Mesenteric fat pad (tissue), 1 donor: ENCODE data around the gene CELSR2. TPM values are rescaled to one million over a fixed set of nuclear protein-coding genes. Genes with fewer than 3 reads are reported as not detected.

Source experiments
- total RNA-seq: library from RNA; stranded (reverse); fragmentation: NEBNext Ultra II Directional; extraction: Animal tissue kit (Norgen Biotek cat#: 25700); gene quantifications from one replicate; pipeline ENCODE4 v1.2.1, GENCODE V29; 2021
- donor health status: DM: yes; HTN: yes; CAD: no.

The CELSR2 gene
- total RNA-seq, 1 donor from 2014 or later = 1.5 TPM

Other genes starting within 250 kb of the CELSR2 start
- 14.6 TPM for gene WDR47, start 207.4 kb upstream of the CELSR2 start, total RNA-seq
- gene TAF13, start 173.5 kb upstream of the CELSR2 start, total RNA-seq = 71.2 TPM
- 41.0 TPM for gene TMEM167B, start 158.8 kb upstream of the CELSR2 start, total RNA-seq
- gene ELAPOR1, start 135.4 kb upstream of the CELSR2 start, total RNA-seq = 0.26 TPM
- 119 TPM for gene SARS1, start 35.6 kb upstream of the CELSR2 start, total RNA-seq
- gene PSRC1, start 33.6 kb downstream of the CELSR2 start, total RNA-seq = 0.90 TPM
- gene MYBPHL, start 57.5 kb downstream of the CELSR2 start, total RNA-seq = not detected
- gene SORT1, start 148.4 kb downstream of the CELSR2 start, total RNA-seq = 169 TPM
- gene PSMA5, start 176.9 kb downstream of the CELSR2 start, total RNA-seq = 63.9 TPM
- gene SYPL2, start 217.0 kb downstream of the CELSR2 start, total RNA-seq = 7.3 TPM
- gene ATXN7L2, start 234.4 kb downstream of the CELSR2 start, total RNA-seq = 3.0 TPM
- 8.9 TPM for gene CYB561D1, start 244.6 kb downstream of the CELSR2 start, total RNA-seq